Measurements from ENCODE around the gene ITPRID1.
"Not testable (repeated sequence)": the region's sequence is repeated elsewhere in the genome, so short reads cannot be mapped to it uniquely, and the experiment has no call there.

ITPRID1 gene

GRCh38 chr7:31513790-31514189, at the start of gene ITPRID1:
ITPRID1 (plus strand) TSS chr7:31514090; CDS start chr7:31553025, 38,935 bp downstream.
- intact Hi-C loops (cut with DNase I), result no loop called here
- no peak for DNase-seq

GRCh38 chr7:31464601-31465000, 49.3 kb upstream of the ITPRID1 start:
- no peak for DNase-seq
- intact Hi-C loops (cut with DNase I), result no loop called here

GRCh38 chr7:31465285-31465684, 48.6 kb upstream of the ITPRID1 start:
- DNase-seq, result no peak
- intact Hi-C loops (cut with DNase I), result no loop called here

- no peak for DNase-seq
- intact Hi-C loops (cut with DNase I), result no loop called here
Measured at GRCh38 chr7:31466036-31466435, 47.9 kb upstream of the ITPRID1 start.

- intact Hi-C loops (cut with DNase I); DNase-seq: not testable (repeated sequence)
Measured at GRCh38 chr7:31470883-31471282, 43.0 kb upstream of the ITPRID1 start.

GRCh38 chr7:31475368-31475767, 38.5 kb upstream of the ITPRID1 start:
- intact Hi-C loops (cut with DNase I), result no loop called here
- DNase-seq, result no peak

GRCh38 chr7:31476073-31476745, 37.7 kb upstream of the ITPRID1 start:
- intact Hi-C loops (cut with DNase I), result no loop called here
- DNase-seq, result peak in 3 of 10 donors; percentile 32 to 80 (median 73)

- intact Hi-C loops (cut with DNase I), result no loop called here
- DNase-seq, result no peak
Measured at GRCh38 chr7:31476941-31477677, 36.8 kb upstream of the ITPRID1 start.

- intact Hi-C loops (cut with DNase I), result no loop called here
Measured at GRCh38 chr7:31478018-31478417, 35.9 kb upstream of the ITPRID1 start.

GRCh38 chr7:31478721-31479120, 35.2 kb upstream of the ITPRID1 start:
- DNase-seq, result no peak
- intact Hi-C loops (cut with DNase I), result no loop called here

More at GRCh38 chr7:31478018-31478417, 35.9 kb upstream of the ITPRID1 start:
- DNase-seq, result no peak

GRCh38 chr7:31487071-31487470, 26.8 kb upstream of the ITPRID1 start:
- DNase-seq, result peak in 8 of 10 donors; percentile 52 to 93 (median 67)
- intact Hi-C loops (cut with DNase I), result loop anchor here (5.0 kb wide), 1 partner anchor 40 kb away; no protein-coding TSS in a partner anchor

- intact Hi-C loops (cut with DNase I), result loop anchor here (5.0 kb wide), 1 partner anchor 40 kb away; no protein-coding TSS in a partner anchor
- no peak for DNase-seq
Measured at GRCh38 chr7:31487476-31487875, 26.4 kb upstream of the ITPRID1 start.

GRCh38 chr7:31488562-31489203, 25.2 kb upstream of the ITPRID1 start:
- DNase-seq, result peak in 7 of 10 donors; percentile 33 to 92 (median 57)

GRCh38 chr7:31490796-31491314, 23.0 kb upstream of the ITPRID1 start:
- intact Hi-C loops (cut with DNase I), result no loop called here
- peak in 1 of 10 donors; percentile 71 for DNase-seq

More at GRCh38 chr7:31488562-31489203, 25.2 kb upstream of the ITPRID1 start:
- intact Hi-C loops (cut with DNase I), result loop anchor here (5.0 kb wide), 1 partner anchor 41 kb away; no protein-coding TSS in a partner anchor

GRCh38 chr7:31492086-31492485, 21.8 kb upstream of the ITPRID1 start:
- DNase-seq, result no peak
- intact Hi-C loops (cut with DNase I), result no loop called here

GRCh38 chr7:31493714-31494181, 20.1 kb upstream of the ITPRID1 start:
- intact Hi-C loops (cut with DNase I), result no loop called here
- DNase-seq, result no peak

- no peak for DNase-seq
- intact Hi-C loops (cut with DNase I), result no loop called here
Measured at GRCh38 chr7:31494421-31494820, 19.5 kb upstream of the ITPRID1 start.

- DNase-seq, result no peak
- intact Hi-C loops (cut with DNase I), result no loop called here
Measured at GRCh38 chr7:31495653-31496052, 18.2 kb upstream of the ITPRID1 start.

- no peak for DNase-seq
- intact Hi-C loops (cut with DNase I), result no loop called here
Measured at GRCh38 chr7:31497516-31497915, 16.4 kb upstream of the ITPRID1 start.

- DNase-seq, result no peak
- intact Hi-C loops (cut with DNase I), result no loop called here
Measured at GRCh38 chr7:31500656-31501055, 13.2 kb upstream of the ITPRID1 start.

GRCh38 chr7:31508823-31509222, 5.1 kb upstream of the ITPRID1 start:
- intact Hi-C loops (cut with DNase I), result no loop called here

More at GRCh38 chr7:31508823-31509222, 5.1 kb upstream of the ITPRID1 start:
- DNase-seq, result no peak

Data from posterior cingulate gyrus (tissue), 11 donors.